ENCODE data around the gene PAM16. TPM values are rescaled to one million over a fixed set of nuclear protein-coding genes. Genes with fewer than 3 reads are reported as not detected.
"Not testable (repeated sequence)": the region's sequence is repeated elsewhere in the genome, so short reads cannot be mapped to it uniquely, and the experiment has no call there.

Gene PAM16
- total RNA-seq, result 34.3 TPM

GRCh38 chr16:4350787-4351659 is at the start of gene PAM16:
Gene PAM16, minus strand, starts transcription at chr16:4351321. Its CDS starts 87 bp downstream, at chr16:4351234.
- peak; percentile 94 for ATAC-seq

- no peak for ATAC-seq
These were observed 48.0 kb upstream of the PAM16 start for GRCh38 chr16:4399001-4399730.

- no peak for ATAC-seq
These were observed 44.1 kb upstream of the PAM16 start for GRCh38 chr16:4395055-4395726.

- not testable (repeated sequence) for ATAC-seq
These were observed 42.7 kb upstream of the PAM16 start for GRCh38 chr16:4393850-4394249.

GRCh38 chr16:4393240-4393600 is 42.1 kb upstream of the PAM16 start:
- ATAC-seq, result peak; percentile 75

- peak; percentile 19 for ATAC-seq
These were observed 41.5 kb upstream of the PAM16 start for GRCh38 chr16:4392382-4393239.

- no peak for ATAC-seq
These were observed 40.7 kb upstream of the PAM16 start for GRCh38 chr16:4391631-4392381.

- ATAC-seq, result no peak
These were observed 39.4 kb upstream of the PAM16 start for GRCh38 chr16:4390266-4391260.

GRCh38 chr16:4389051-4389955 is 38.2 kb upstream of the PAM16 start:
- no peak for ATAC-seq

- no peak for ATAC-seq
These were observed 37.3 kb upstream of the PAM16 start for GRCh38 chr16:4388271-4389021.

GRCh38 chr16:4387781-4388180 is 36.7 kb upstream of the PAM16 start:
- no peak for ATAC-seq

GRCh38 chr16:4386951-4387565 is 35.9 kb upstream of the PAM16 start:
- no peak for ATAC-seq

- ATAC-seq, result peak; percentile 17
These were observed 35.3 kb upstream of the PAM16 start for GRCh38 chr16:4386451-4386805.

GRCh38 chr16:4385789-4386450 is 34.8 kb upstream of the PAM16 start:
- ATAC-seq, result no peak

GRCh38 chr16:4385066-4385788 is 34.1 kb upstream of the PAM16 start:
- ATAC-seq, result no peak

- ATAC-seq, result no peak
These were observed 33.4 kb upstream of the PAM16 start for GRCh38 chr16:4384509-4384942.

Measured in esophagus mucosa (tissue), 1 donor.